ENCODE results near the gene ZNF107.

The ZNF107 gene

GRCh38 chr7:64632029-64632428 lies 33.9 kb upstream of the ZNF107 start:
- H3K4me3 ChIP-seq (ENCODE audit: low read depth in 1 of 2, low read length in 2 of 2) = no peak overlapping the region
- H3K27me3 ChIP-seq (ENCODE audit: control insufficient read depth in 1 of 2, insufficient read depth in 2 of 2, low read length in 2 of 2) = no peaks in the 10 kb centered on the region
- peaks cover 0 to 6% of the 10 kb centered on the region in 2 donors for H3K9me3 ChIP-seq (ENCODE audit: control insufficient read depth in 1 of 2, low read length in 2 of 2)
- H3K4me1 ChIP-seq (ENCODE audit: control insufficient read depth in 1 of 2, insufficient read depth in 2 of 2, low read length in 2 of 2) = no peaks in the 10 kb centered on the region
- H3K27ac ChIP-seq (ENCODE audit: low read depth, low read length) = no peak overlapping the region
- no peak overlapping the region for H3K9ac ChIP-seq (ENCODE audit: low read depth in 1 of 2, low read length in 2 of 2)
- H3K36me3 ChIP-seq (ENCODE audit: control insufficient read depth in 1 of 2, insufficient read depth in 2 of 2, low read length in 2 of 2) = no peaks in the 10 kb centered on the region

- Histone ChIP-seq H3K36me3 (ENCODE audit: control insufficient read depth in 1 of 2, insufficient read depth in 2 of 2, low read length in 2 of 2) (no peaks in the 10 kb centered on the region), H3K9me3 (ENCODE audit: control insufficient read depth in 1 of 2, low read length in 2 of 2) (peaks cover 0 to 6% of the 10 kb centered on the region in 2 donors), H3K27ac (ENCODE audit: low read depth, low read length) (no peak overlapping the region), H3K4me3 (ENCODE audit: low read depth in 1 of 2, low read length in 2 of 2) (no peak overlapping the region), H3K9ac (ENCODE audit: low read depth in 1 of 2, low read length in 2 of 2) (no peak overlapping the region), H3K4me1 (ENCODE audit: control insufficient read depth in 1 of 2, insufficient read depth in 2 of 2, low read length in 2 of 2) (no peaks in the 10 kb centered on the region), H3K27me3 (ENCODE audit: control insufficient read depth in 1 of 2, insufficient read depth in 2 of 2, low read length in 2 of 2) (no peaks in the 10 kb centered on the region)
Measured at GRCh38 chr7:64633401-64633800, 32.5 kb upstream of the ZNF107 start.

- no peaks in the 10 kb centered on the region for H3K36me3 ChIP-seq (ENCODE audit: control insufficient read depth in 1 of 2, insufficient read depth in 2 of 2, low read length in 2 of 2)
Measured at GRCh38 chr7:64634406-64635062, 31.4 kb upstream of the ZNF107 start.

GRCh38 chr7:64636386-64636785 lies 29.5 kb upstream of the ZNF107 start:
- no peak overlapping the region for H3K4me3 ChIP-seq (ENCODE audit: low read depth in 1 of 2, low read length in 2 of 2)
- no peaks in the 10 kb centered on the region for H3K27me3 ChIP-seq (ENCODE audit: control insufficient read depth in 1 of 2, insufficient read depth in 2 of 2, low read length in 2 of 2)
- no peaks in the 10 kb centered on the region for H3K4me1 ChIP-seq (ENCODE audit: control insufficient read depth in 1 of 2, insufficient read depth in 2 of 2, low read length in 2 of 2)
- peaks cover 0 to 6% of the 10 kb centered on the region in 2 donors for H3K9me3 ChIP-seq (ENCODE audit: control insufficient read depth in 1 of 2, low read length in 2 of 2)
- H3K36me3 ChIP-seq (ENCODE audit: control insufficient read depth in 1 of 2, insufficient read depth in 2 of 2, low read length in 2 of 2) = no peaks in the 10 kb centered on the region
- H3K9ac ChIP-seq (ENCODE audit: low read depth in 1 of 2, low read length in 2 of 2) = no peak overlapping the region
- H3K27ac ChIP-seq (ENCODE audit: low read depth, low read length) = no peak overlapping the region

More at GRCh38 chr7:64634406-64635062, 31.4 kb upstream of the ZNF107 start:
- Histone ChIP-seq H3K27ac (ENCODE audit: low read depth, low read length) (no peak overlapping the region), H3K9me3 (ENCODE audit: control insufficient read depth in 1 of 2, low read length in 2 of 2) (peaks cover 0 to 6% of the 10 kb centered on the region in 2 donors), H3K4me3 (ENCODE audit: low read depth in 1 of 2, low read length in 2 of 2) (no peak overlapping the region), H3K27me3 (ENCODE audit: control insufficient read depth in 1 of 2, insufficient read depth in 2 of 2, low read length in 2 of 2) (no peaks in the 10 kb centered on the region), H3K9ac (ENCODE audit: low read depth in 1 of 2, low read length in 2 of 2) (no peak overlapping the region), H3K4me1 (ENCODE audit: control insufficient read depth in 1 of 2, insufficient read depth in 2 of 2, low read length in 2 of 2) (no peaks in the 10 kb centered on the region)

- H3K9me3 ChIP-seq (ENCODE audit: control insufficient read depth in 1 of 2, low read length in 2 of 2) = peaks cover 0 to 6% of the 10 kb centered on the region in 2 donors
- H3K4me3 ChIP-seq (ENCODE audit: low read depth in 1 of 2, low read length in 2 of 2) = no peak overlapping the region
- H3K9ac ChIP-seq (ENCODE audit: low read depth in 1 of 2, low read length in 2 of 2) = no peak overlapping the region
- no peaks in the 10 kb centered on the region for H3K4me1 ChIP-seq (ENCODE audit: control insufficient read depth in 1 of 2, insufficient read depth in 2 of 2, low read length in 2 of 2)
- H3K27me3 ChIP-seq (ENCODE audit: control insufficient read depth in 1 of 2, insufficient read depth in 2 of 2, low read length in 2 of 2) = no peaks in the 10 kb centered on the region
- H3K36me3 ChIP-seq (ENCODE audit: control insufficient read depth in 1 of 2, insufficient read depth in 2 of 2, low read length in 2 of 2) = no peaks in the 10 kb centered on the region
- no peak overlapping the region for H3K27ac ChIP-seq (ENCODE audit: low read depth, low read length)
Measured at GRCh38 chr7:64637521-64638445, 28.1 kb upstream of the ZNF107 start.

- H3K4me3 ChIP-seq (ENCODE audit: low read depth in 1 of 2, low read length in 2 of 2) = no peak overlapping the region
- no peak overlapping the region for H3K27ac ChIP-seq (ENCODE audit: low read depth, low read length)
- no peaks in the 10 kb centered on the region for H3K27me3 ChIP-seq (ENCODE audit: control insufficient read depth in 1 of 2, insufficient read depth in 2 of 2, low read length in 2 of 2)
- H3K9ac ChIP-seq (ENCODE audit: low read depth in 1 of 2, low read length in 2 of 2) = no peak overlapping the region
- no peaks in the 10 kb centered on the region for H3K36me3 ChIP-seq (ENCODE audit: control insufficient read depth in 1 of 2, insufficient read depth in 2 of 2, low read length in 2 of 2)
- peaks cover 0 to 3% of the 10 kb centered on the region in 2 donors for H3K9me3 ChIP-seq (ENCODE audit: control insufficient read depth in 1 of 2, low read length in 2 of 2)
- H3K4me1 ChIP-seq (ENCODE audit: control insufficient read depth in 1 of 2, insufficient read depth in 2 of 2, low read length in 2 of 2) = no peaks in the 10 kb centered on the region
Measured at GRCh38 chr7:64638822-64639221, 27.1 kb upstream of the ZNF107 start.

GRCh38 chr7:64639267-64640001 lies 26.5 kb upstream of the ZNF107 start:
- no peak overlapping the region for H3K4me3 ChIP-seq (ENCODE audit: low read depth in 1 of 2, low read length in 2 of 2)

GRCh38 chr7:64640504-64640903 lies 25.4 kb upstream of the ZNF107 start:
- Histone ChIP-seq H3K4me3 (ENCODE audit: low read depth in 1 of 2, low read length in 2 of 2) (no peak overlapping the region), H3K4me1 (ENCODE audit: control insufficient read depth in 1 of 2, insufficient read depth in 2 of 2, low read length in 2 of 2) (no peaks in the 10 kb centered on the region), H3K9ac (ENCODE audit: low read depth in 1 of 2, low read length in 2 of 2) (no peak overlapping the region), H3K27me3 (ENCODE audit: control insufficient read depth in 1 of 2, insufficient read depth in 2 of 2, low read length in 2 of 2) (no peaks in the 10 kb centered on the region), H3K36me3 (ENCODE audit: control insufficient read depth in 1 of 2, insufficient read depth in 2 of 2, low read length in 2 of 2) (no peaks in the 10 kb centered on the region), H3K9me3 (ENCODE audit: control insufficient read depth in 1 of 2, low read length in 2 of 2) (peaks cover 0 to 2% of the 10 kb centered on the region in 2 donors), H3K27ac (ENCODE audit: low read depth, low read length) (no peak overlapping the region)

More at GRCh38 chr7:64639267-64640001, 26.5 kb upstream of the ZNF107 start:
- H3K9me3 ChIP-seq (ENCODE audit: control insufficient read depth in 1 of 2, low read length in 2 of 2) = peaks cover 0 to 2% of the 10 kb centered on the region in 2 donors
- no peak overlapping the region for H3K27ac ChIP-seq (ENCODE audit: low read depth, low read length)
- no peaks in the 10 kb centered on the region for H3K36me3 ChIP-seq (ENCODE audit: control insufficient read depth in 1 of 2, insufficient read depth in 2 of 2, low read length in 2 of 2)
- no peak overlapping the region for H3K9ac ChIP-seq (ENCODE audit: low read depth in 1 of 2, low read length in 2 of 2)
- no peaks in the 10 kb centered on the region for H3K4me1 ChIP-seq (ENCODE audit: control insufficient read depth in 1 of 2, insufficient read depth in 2 of 2, low read length in 2 of 2)
- no peaks in the 10 kb centered on the region for H3K27me3 ChIP-seq (ENCODE audit: control insufficient read depth in 1 of 2, insufficient read depth in 2 of 2, low read length in 2 of 2)

- no peaks in the 10 kb centered on the region for H3K27me3 ChIP-seq (ENCODE audit: control insufficient read depth in 1 of 2, insufficient read depth in 2 of 2, low read length in 2 of 2)
- H3K27ac ChIP-seq (ENCODE audit: low read depth, low read length) = no peak overlapping the region
- H3K36me3 ChIP-seq (ENCODE audit: control insufficient read depth in 1 of 2, insufficient read depth in 2 of 2, low read length in 2 of 2) = no peaks in the 10 kb centered on the region
- H3K4me1 ChIP-seq (ENCODE audit: control insufficient read depth in 1 of 2, insufficient read depth in 2 of 2, low read length in 2 of 2) = no peaks in the 10 kb centered on the region
- no peak overlapping the region for H3K9ac ChIP-seq (ENCODE audit: low read depth in 1 of 2, low read length in 2 of 2)
- no peak overlapping the region for H3K4me3 ChIP-seq (ENCODE audit: low read depth in 1 of 2, low read length in 2 of 2)
- H3K9me3 ChIP-seq (ENCODE audit: control insufficient read depth in 1 of 2, low read length in 2 of 2) = peaks cover 0 to 2% of the 10 kb centered on the region in 2 donors
Measured at GRCh38 chr7:64642046-64642445, 23.9 kb upstream of the ZNF107 start.

GRCh38 chr7:64642875-64643274 lies 23.1 kb upstream of the ZNF107 start:
- H3K9me3 ChIP-seq (ENCODE audit: control insufficient read depth in 1 of 2, low read length in 2 of 2) = peaks cover 0 to 2% of the 10 kb centered on the region in 2 donors
- no peaks in the 10 kb centered on the region for H3K27me3 ChIP-seq (ENCODE audit: control insufficient read depth in 1 of 2, insufficient read depth in 2 of 2, low read length in 2 of 2)
- H3K27ac ChIP-seq (ENCODE audit: low read depth, low read length) = no peak overlapping the region
- no peak overlapping the region for H3K9ac ChIP-seq (ENCODE audit: low read depth in 1 of 2, low read length in 2 of 2)
- H3K36me3 ChIP-seq (ENCODE audit: control insufficient read depth in 1 of 2, insufficient read depth in 2 of 2, low read length in 2 of 2) = no peaks in the 10 kb centered on the region
- no peaks in the 10 kb centered on the region for H3K4me1 ChIP-seq (ENCODE audit: control insufficient read depth in 1 of 2, insufficient read depth in 2 of 2, low read length in 2 of 2)
- no peak overlapping the region for H3K4me3 ChIP-seq (ENCODE audit: low read depth in 1 of 2, low read length in 2 of 2)

All from duodenal mucosa (tissue), 2 donors.